HEK293 (cell line): ENCODE data around the gene ZNF83.

Experiments
- GLIS2 ChIP-seq: fragments of 450-650 bp; formaldehyde crosslinking; IDR thresholded peaks from 2 replicates; pipeline ENCODE4 v1.5.1; 2016; ENCODE audit warnings: missing biosample characterization, missing genetic modification characterization
- KLF7 ChIP-seq: fragments of 450-650 bp; formaldehyde crosslinking; IDR thresholded peaks from 2 replicates; pipeline ENCODE4 v1.5.1; 2016; ENCODE audit warnings: missing biosample characterization, missing genetic modification characterization, borderline replicate concordance
- KLF8 ChIP-seq: fragments of 450-650 bp; formaldehyde crosslinking; IDR thresholded peaks from 2 replicates; pipeline ENCODE4 v1.5.1; 2016; ENCODE audit warnings: missing biosample characterization, missing genetic modification characterization
- KLF9 ChIP-seq: fragments of 450-650 bp; formaldehyde crosslinking; IDR thresholded peaks from 2 replicates; pipeline ENCODE4 v1.5.1; 2016; ENCODE audit warnings: missing biosample characterization, missing genetic modification characterization, low read depth
- SETDB1 ChIP-seq: IDR thresholded peaks from one replicate; pipeline ENCODE4 v1.6.1; 2017; ENCODE audit warnings: mild to moderate bottlenecking, low read length, moderate library complexity, mixed read lengths; ENCODE audit not compliant: insufficient read length
- SP2 ChIP-seq: fragments of 450-650 bp; formaldehyde crosslinking; IDR thresholded peaks from 2 replicates; pipeline ENCODE4 v1.5.1; 2016; ENCODE audit warnings: missing biosample characterization, missing genetic modification characterization
- SP7 ChIP-seq: fragments of 450-650 bp; formaldehyde crosslinking; IDR thresholded peaks from 2 replicates; pipeline ENCODE4 v1.5.1; 2016; ENCODE audit warnings: missing biosample characterization, missing genetic modification characterization
- YY2 ChIP-seq: fragments of 450-650 bp; formaldehyde crosslinking; IDR thresholded peaks from 2 replicates; pipeline ENCODE4 v1.5.1; 2016; ENCODE audit warnings: missing biosample characterization, missing genetic modification characterization
- ZBTB21 ChIP-seq: fragments of 450-650 bp; formaldehyde crosslinking; IDR thresholded peaks from 2 replicates; pipeline ENCODE4 v1.5.1; 2017; ENCODE audit warnings: missing biosample characterization, missing genetic modification characterization
- ZNF132 ChIP-seq: fragments of 450-650 bp; formaldehyde crosslinking; IDR thresholded peaks from 2 replicates; pipeline ENCODE4 v1.5.1; 2017; ENCODE audit warnings: missing biosample characterization, missing genetic modification characterization, borderline replicate concordance
- ZNF146 ChIP-seq: fragments of 450-650 bp; formaldehyde crosslinking; IDR thresholded peaks from 2 replicates; pipeline ENCODE4 v1.5.1; 2016; ENCODE audit warnings: missing biosample characterization, missing genetic modification characterization
- ZNF155 ChIP-seq: fragments of 450-650 bp; formaldehyde crosslinking; IDR thresholded peaks from 2 replicates; pipeline ENCODE4 v1.5.1; 2016; ENCODE audit warnings: missing biosample characterization, missing genetic modification characterization
- ZNF2 ChIP-seq: fragments of 450-650 bp; formaldehyde crosslinking; IDR thresholded peaks from 2 replicates; pipeline ENCODE4 v1.5.1; 2016; ENCODE audit warnings: missing biosample characterization, missing genetic modification characterization
- ZNF23 ChIP-seq: fragments of 450-650 bp; formaldehyde crosslinking; IDR thresholded peaks from 2 replicates; pipeline ENCODE4 v1.5.1; 2016; ENCODE audit warnings: missing biosample characterization, missing genetic modification characterization, borderline replicate concordance
- ZNF248 ChIP-seq: fragments of 450-650 bp; formaldehyde crosslinking; IDR thresholded peaks from 2 replicates; pipeline ENCODE4 v1.5.1; 2017; ENCODE audit warnings: missing biosample characterization, missing genetic modification characterization
- ZNF324 ChIP-seq: fragments of 450-650 bp; formaldehyde crosslinking; IDR thresholded peaks from 2 replicates; pipeline ENCODE4 v1.5.1; 2016; ENCODE audit warnings: missing biosample characterization, missing genetic modification characterization
- ZNF335 ChIP-seq: fragments of 450-650 bp; formaldehyde crosslinking; conservative IDR thresholded peaks from 2 replicates; pipeline ENCODE4 v1.5.1; 2016; ENCODE audit warnings: missing biosample characterization, missing genetic modification characterization
- ZNF366 ChIP-seq: fragments of 450-650 bp; formaldehyde crosslinking; conservative IDR thresholded peaks from 2 replicates; pipeline ENCODE4 v1.5.1; 2016; ENCODE audit warnings: missing biosample characterization, missing genetic modification characterization
- ZNF544 ChIP-seq: fragments of 450-650 bp; formaldehyde crosslinking; IDR thresholded peaks from 2 replicates; pipeline ENCODE4 v1.5.0; 2017; ENCODE audit warnings: missing biosample characterization, missing genetic modification characterization
- ZNF548 ChIP-seq: fragments of 450-650 bp; formaldehyde crosslinking; IDR thresholded peaks from 2 replicates; pipeline ENCODE4 v1.5.1; 2016; ENCODE audit warnings: missing biosample characterization, missing genetic modification characterization
- ZNF610 ChIP-seq: fragments of 450-650 bp; formaldehyde crosslinking; IDR thresholded peaks from 2 replicates; pipeline ENCODE4 v1.5.1; 2016; ENCODE audit warnings: missing biosample characterization, missing genetic modification characterization, borderline replicate concordance
- ZNF629 ChIP-seq: fragments of 450-650 bp; formaldehyde crosslinking; IDR thresholded peaks from 2 replicates; pipeline ENCODE4 v1.5.1; 2017; ENCODE audit warnings: missing biosample characterization, missing genetic modification characterization
- ZNF660 ChIP-seq: fragments of 450-650 bp; IDR thresholded peaks from 2 replicates; pipeline ENCODE4 v1.5.1; 2018; ENCODE audit warnings: missing biosample characterization, mild to moderate bottlenecking, missing genetic modification characterization
- ZNF776 ChIP-seq: fragments of 450-650 bp; formaldehyde crosslinking; IDR thresholded peaks from 2 replicates; pipeline ENCODE4 v1.5.0; 2017; ENCODE audit warnings: missing biosample characterization, missing genetic modification characterization, borderline replicate concordance
- TF ChIP-seq, protein P1 (sequence below): fragments of 450-650 bp; formaldehyde crosslinking; IDR thresholded peaks from 2 replicates; pipeline ENCODE4; 2016; ENCODE audit warnings: missing biosample characterization, missing genetic modification characterization
- TF ChIP-seq, protein P2 (sequence below): fragments of 450-650 bp; formaldehyde crosslinking; IDR thresholded peaks from 2 replicates; pipeline ENCODE4 v1.5.1; 2016; ENCODE audit warnings: missing biosample characterization, missing genetic modification characterization
- TF ChIP-seq, protein P3 (sequence below): fragments of 450-650 bp; formaldehyde crosslinking; IDR thresholded peaks from 2 replicates; pipeline ENCODE4 v1.5.1; 2017; ENCODE audit warnings: missing biosample characterization, missing genetic modification characterization
- TF ChIP-seq, protein P4 (sequence below): fragments of 450-650 bp; formaldehyde crosslinking; IDR thresholded peaks from 2 replicates; pipeline ENCODE4 v1.5.1; 2017; ENCODE audit warnings: missing biosample characterization, missing genetic modification characterization
- TF ChIP-seq, protein P5 (sequence below): fragments of 450-650 bp; formaldehyde crosslinking; conservative IDR thresholded peaks from 2 replicates; pipeline ENCODE4 v1.5.1; 2016; ENCODE audit warnings: low read depth, missing biosample characterization, missing genetic modification characterization

Gene ZNF83

DNA sequence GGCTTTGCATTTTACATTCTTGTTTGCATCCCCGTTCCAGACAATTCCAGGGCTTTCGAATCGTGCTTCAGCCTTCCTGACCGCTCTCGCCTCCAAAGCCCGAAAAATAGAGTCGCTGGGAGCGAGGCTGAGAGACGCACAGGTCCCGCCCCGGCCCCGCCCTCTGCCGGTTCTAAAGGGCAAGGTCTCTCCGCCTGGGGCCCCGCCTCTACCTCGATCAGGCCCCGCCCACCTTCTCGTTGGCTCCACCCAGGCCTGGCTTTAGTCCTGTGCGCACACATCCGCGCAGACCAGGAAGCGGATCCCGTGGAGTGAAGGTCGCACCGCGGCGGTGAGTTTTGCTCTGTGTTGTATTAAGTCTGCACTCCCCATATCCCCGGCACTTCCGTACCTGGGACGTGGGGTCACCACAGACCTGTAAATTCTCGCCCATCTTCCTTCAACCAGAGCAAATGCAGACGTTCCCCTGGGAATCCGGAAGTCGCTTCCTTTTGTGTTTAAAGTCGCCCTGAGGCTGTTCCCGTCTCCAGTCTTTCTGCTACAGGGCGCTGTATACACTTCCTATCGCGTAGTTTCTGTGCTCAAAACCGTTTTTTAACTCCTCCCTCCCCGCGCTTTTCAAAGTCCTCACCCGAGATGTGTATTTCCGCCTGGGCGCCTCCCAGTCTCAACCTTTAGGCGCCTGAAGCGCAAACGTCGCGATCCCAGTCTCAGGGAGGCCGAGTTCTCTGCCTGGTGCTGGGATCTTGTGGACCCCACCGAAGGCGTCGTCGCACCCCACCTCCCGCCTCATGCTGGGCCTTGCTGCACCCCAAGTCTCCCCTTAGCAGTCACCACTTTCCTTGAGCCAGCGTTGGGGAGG lies 67.9 kb downstream of the ZNF83 start, which contains the start of gene ZNF701 (continued):
- TF ChIP-seq, protein P1, sequence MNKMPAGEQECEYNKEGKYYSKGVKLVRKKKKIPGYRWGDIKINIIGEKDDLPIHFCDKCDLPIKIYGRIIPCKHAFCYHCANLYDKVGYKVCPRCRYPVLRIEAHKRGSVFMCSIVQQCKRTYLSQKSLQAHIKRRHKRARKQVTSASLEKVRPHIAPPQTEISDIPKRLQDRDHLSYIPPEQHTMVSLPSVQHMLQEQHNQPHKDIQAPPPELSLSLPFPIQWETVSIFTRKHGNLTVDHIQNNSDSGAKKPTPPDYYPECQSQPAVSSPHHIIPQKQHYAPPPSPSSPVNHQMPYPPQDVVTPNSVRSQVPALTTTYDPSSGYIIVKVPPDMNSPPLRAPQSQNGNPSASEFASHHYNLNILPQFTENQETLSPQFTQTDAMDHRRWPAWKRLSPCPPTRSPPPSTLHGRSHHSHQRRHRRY (tag by site-specific recombination): no peak
- TF ChIP-seq ZNF610 (no peak), ZNF324 (no peak), ZNF155 (no peak), KLF8 (tag by site-specific recombination) (peak; percentile 74), ZNF776 (tag by site-specific recombination) (no peak), ZNF629 (tag by site-specific recombination) (no peak), SETDB1 (peak; percentile 28), YY2 (tag by site-specific recombination) (no peak), SP7 (tag by site-specific recombination) (peak; percentile 30; the same call in 1 of the 2 replicates), ZNF660 (tag by site-specific recombination) (no peak), ZNF548 (tag by site-specific recombination) (no peak), ZNF23 (tag by site-specific recombination) (no peak), KLF7 (tag by site-specific recombination) (no peak), ZNF2 (tag by site-specific recombination) (no peak), ZBTB21 (tag by site-specific recombination) (no peak), KLF9 (tag by site-specific recombination) (peak; percentile 70; the same call in 1 of the 2 replicates), ZNF248 (no peak), ZNF544 (tag by site-specific recombination) (no peak), SP2 (tag by site-specific recombination) (peak; percentile 84), ZNF366 (tag by site-specific recombination) (no peak), ZNF132 (tag by site-specific recombination) (no peak), ZNF335 (tag by site-specific recombination) (peak; percentile 81), ZNF146 (tag by site-specific recombination) (no peak), GLIS2 (tag by site-specific recombination) (no peak)
- TF ChIP-seq, protein P2, sequence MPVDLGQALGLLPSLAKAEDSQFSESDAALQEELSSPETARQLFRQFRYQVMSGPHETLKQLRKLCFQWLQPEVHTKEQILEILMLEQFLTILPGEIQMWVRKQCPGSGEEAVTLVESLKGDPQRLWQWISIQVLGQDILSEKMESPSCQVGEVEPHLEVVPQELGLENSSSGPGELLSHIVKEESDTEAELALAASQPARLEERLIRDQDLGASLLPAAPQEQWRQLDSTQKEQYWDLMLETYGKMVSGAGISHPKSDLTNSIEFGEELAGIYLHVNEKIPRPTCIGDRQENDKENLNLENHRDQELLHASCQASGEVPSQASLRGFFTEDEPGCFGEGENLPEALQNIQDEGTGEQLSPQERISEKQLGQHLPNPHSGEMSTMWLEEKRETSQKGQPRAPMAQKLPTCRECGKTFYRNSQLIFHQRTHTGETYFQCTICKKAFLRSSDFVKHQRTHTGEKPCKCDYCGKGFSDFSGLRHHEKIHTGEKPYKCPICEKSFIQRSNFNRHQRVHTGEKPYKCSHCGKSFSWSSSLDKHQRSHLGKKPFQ: no peak
- TF ChIP-seq, protein P3, sequence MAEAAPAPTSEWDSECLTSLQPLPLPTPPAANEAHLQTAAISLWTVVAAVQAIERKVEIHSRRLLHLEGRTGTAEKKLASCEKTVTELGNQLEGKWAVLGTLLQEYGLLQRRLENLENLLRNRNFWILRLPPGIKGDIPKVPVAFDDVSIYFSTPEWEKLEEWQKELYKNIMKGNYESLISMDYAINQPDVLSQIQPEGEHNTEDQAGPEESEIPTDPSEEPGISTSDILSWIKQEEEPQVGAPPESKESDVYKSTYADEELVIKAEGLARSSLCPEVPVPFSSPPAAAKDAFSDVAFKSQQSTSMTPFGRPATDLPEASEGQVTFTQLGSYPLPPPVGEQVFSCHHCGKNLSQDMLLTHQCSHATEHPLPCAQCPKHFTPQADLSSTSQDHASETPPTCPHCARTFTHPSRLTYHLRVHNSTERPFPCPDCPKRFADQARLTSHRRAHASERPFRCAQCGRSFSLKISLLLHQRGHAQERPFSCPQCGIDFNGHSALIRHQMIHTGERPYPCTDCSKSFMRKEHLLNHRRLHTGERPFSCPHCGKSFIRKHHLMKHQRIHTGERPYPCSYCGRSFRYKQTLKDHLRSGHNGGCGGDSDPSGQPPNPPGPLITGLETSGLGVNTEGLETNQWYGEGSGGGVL (tag by site-specific recombination): no peak
- TF ChIP-seq, protein P4, sequence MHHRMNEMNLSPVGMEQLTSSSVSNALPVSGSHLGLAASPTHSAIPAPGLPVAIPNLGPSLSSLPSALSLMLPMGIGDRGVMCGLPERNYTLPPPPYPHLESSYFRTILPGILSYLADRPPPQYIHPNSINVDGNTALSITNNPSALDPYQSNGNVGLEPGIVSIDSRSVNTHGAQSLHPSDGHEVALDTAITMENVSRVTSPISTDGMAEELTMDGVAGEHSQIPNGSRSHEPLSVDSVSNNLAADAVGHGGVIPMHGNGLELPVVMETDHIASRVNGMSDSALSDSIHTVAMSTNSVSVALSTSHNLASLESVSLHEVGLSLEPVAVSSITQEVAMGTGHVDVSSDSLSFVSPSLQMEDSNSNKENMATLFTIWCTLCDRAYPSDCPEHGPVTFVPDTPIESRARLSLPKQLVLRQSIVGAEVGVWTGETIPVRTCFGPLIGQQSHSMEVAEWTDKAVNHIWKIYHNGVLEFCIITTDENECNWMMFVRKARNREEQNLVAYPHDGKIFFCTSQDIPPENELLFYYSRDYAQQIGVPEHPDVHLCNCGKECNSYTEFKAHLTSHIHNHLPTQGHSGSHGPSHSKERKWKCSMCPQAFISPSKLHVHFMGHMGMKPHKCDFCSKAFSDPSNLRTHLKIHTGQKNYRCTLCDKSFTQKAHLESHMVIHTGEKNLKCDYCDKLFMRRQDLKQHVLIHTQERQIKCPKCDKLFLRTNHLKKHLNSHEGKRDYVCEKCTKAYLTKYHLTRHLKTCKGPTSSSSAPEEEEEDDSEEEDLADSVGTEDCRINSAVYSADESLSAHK (tag by site-specific recombination): no peak
- TF ChIP-seq, protein P5, sequence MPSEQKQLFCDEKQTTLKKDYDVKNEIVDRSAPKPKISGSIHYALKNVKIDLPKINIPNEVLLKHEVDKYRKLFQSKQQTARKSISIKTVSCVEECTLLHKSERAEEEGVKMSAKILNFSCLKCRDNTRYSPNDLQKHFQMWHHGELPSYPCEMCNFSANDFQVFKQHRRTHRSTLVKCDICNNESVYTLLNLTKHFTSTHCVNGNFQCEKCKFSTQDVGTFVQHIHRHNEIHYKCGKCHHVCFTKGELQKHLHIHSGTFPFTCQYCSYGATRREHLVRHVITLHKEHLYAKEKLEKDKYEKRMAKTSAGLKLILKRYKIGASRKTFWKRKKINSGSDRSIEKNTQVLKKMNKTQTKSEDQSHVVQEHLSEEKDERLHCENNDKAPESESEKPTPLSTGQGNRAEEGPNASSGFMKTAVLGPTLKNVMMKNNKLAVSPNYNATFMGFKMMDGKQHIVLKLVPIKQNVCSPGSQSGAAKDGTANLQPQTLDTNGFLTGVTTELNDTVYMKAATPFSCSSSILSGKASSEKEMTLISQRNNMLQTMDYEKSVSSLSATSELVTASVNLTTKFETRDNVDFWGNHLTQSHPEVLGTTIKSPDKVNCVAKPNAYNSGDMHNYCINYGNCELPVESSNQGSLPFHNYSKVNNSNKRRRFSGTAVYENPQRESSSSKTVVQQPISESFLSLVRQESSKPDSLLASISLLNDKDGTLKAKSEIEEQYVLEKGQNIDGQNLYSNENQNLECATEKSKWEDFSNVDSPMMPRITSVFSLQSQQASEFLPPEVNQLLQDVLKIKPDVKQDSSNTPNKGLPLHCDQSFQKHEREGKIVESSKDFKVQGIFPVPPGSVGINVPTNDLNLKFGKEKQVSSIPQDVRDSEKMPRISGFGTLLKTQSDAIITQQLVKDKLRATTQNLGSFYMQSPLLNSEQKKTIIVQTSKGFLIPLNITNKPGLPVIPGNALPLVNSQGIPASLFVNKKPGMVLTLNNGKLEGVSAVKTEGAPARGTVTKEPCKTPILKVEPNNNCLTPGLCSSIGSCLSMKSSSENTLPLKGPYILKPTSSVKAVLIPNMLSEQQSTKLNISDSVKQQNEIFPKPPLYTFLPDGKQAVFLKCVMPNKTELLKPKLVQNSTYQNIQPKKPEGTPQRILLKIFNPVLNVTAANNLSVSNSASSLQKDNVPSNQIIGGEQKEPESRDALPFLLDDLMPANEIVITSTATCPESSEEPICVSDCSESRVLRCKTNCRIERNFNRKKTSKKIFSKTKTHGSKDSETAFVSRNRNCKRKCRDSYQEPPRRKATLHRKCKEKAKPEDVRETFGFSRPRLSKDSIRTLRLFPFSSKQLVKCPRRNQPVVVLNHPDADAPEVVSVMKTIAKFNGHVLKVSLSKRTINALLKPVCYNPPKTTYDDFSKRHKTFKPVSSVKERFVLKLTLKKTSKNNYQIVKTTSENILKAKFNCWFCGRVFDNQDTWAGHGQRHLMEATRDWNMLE (tag by site-specific recombination): peak; percentile 47
